GM23248 (cell line): Measurements from ENCODE around the gene PCCA.

Source experiments
- EZH2 ChIP-seq: fragments of 200-600 bp; sonication (generic); IDR thresholded peaks from 2 replicates; pipeline ENCODE4 v1.6.1; 2018; ENCODE audit warnings: antibody characterized with exemption, mild to moderate bottlenecking; ENCODE audit not compliant: insufficient read depth, poor library complexity, severe bottlenecking
- EZH2phosphoT487 ChIP-seq: fragments of 200-600 bp; sonication (generic); IDR thresholded peaks from 2 replicates; pipeline ENCODE4 v1.6.1; 2018; ENCODE audit warnings: antibody characterized with exemption, moderate library complexity, mild to moderate bottlenecking, low read depth; ENCODE audit not compliant: insufficient read depth

DNA sequence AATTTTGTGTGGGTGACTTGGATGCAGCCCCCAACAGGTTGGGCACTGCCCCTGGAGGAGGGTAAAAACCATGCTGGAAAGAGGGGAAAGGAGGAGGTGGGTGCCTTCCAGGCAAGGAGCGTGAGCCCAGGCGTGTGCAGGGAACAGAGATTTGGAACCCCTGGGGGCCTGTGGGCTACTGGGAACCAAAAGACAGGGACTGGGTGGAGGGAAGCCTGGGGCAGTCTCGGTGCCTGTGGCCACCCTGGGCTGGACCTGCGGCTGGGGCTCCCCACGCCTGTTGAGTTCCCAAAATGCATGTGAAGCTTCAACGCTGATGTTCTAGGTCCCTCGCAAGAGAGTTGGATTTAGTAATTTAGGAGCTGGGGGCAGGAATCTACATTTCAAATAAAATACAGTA, 474.9 kb downstream of the PCCA start:
- TF ChIP-seq EZH2phosphoT487 (no peak), EZH2 (no peak)
